ENCODE data around the gene GRIK3.

GRIK3 gene

DNA sequence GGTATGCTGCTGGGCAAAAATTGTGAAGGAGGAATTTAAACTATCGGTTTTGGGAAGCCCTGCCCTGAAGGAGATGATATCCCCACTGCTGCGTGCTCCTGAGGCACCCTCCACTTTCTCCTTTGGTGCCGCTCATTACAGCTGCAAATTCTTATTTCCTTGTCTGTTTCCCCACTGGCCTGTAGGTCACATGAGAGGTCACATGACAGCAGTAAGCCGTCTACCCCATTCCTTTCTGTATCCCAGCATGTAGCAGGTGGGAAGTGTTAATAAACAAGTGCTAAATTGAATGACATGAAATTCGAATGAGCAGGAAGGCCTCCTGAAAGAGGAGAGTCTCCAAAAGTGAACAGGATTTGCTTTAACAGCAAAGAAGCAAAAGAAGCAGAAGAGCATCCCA, 58.7 kb downstream of the GRIK3 start:
- no peak for DNase-seq

DNA sequence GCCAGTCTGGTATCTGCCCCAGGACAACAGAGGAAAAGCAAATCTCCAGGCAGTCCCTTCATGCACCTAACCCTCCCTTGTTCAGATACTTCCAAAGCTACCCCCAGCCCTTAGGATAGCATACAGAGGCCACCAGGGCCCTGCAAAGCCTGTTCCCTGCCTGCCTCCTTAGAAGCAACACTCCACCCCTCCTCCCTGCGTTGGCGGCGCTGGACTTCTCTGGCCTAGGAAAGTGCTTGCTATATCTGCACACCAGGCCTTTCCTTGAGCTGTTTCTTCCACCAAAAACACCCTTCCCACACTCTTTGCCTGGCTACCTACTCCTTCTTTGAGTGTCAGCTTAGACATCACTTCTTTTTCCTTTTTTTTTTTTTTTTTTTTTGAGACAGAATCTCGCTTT, 61.3 kb downstream of the GRIK3 start:
- no peak for DNase-seq

DNA sequence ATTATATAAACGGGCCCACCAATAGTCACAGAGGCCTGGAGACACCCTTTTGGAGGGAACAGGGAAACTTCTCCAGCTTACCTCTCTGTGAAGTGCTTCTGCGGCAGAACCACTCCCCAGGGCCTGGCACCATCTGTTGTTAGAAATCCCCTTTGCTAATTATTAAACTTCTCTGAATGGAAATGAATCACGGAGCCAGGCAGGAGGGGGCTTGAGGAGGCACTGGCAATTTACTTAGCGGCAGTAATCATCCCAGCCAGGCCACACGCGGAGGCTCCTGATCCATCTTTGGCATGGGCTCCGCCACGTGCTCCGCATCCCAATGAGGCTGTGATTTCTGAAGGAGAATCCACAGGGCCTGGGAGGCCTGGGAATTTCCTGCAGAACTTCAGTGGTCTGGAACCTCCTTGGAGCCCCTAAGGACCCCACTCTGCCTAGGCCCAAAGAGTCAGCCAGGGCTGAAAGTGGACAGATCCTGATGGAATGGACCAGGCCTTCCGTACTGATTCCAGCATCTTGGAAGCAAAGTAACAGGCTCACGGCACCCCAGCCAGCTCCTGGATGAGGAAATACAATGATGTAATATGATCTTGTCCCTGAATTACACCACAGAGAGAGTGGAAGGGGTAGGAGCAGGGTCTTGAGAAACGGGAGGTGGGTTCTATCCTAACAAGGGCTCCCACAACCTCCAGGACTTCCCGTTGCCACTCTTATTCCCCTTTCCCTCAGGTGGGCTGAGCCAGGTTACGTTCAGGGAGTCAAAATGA, 62.3 kb downstream of the GRIK3 start:
- DNase-seq: no peak

GRCh38 chr1:36968730-36969129, 65.6 kb downstream of the GRIK3 start:
- DNase-seq: no peak

GRCh38 chr1:36966242-36966641, 68.1 kb downstream of the GRIK3 start:
- DNase-seq: peak; percentile 49

DNA sequence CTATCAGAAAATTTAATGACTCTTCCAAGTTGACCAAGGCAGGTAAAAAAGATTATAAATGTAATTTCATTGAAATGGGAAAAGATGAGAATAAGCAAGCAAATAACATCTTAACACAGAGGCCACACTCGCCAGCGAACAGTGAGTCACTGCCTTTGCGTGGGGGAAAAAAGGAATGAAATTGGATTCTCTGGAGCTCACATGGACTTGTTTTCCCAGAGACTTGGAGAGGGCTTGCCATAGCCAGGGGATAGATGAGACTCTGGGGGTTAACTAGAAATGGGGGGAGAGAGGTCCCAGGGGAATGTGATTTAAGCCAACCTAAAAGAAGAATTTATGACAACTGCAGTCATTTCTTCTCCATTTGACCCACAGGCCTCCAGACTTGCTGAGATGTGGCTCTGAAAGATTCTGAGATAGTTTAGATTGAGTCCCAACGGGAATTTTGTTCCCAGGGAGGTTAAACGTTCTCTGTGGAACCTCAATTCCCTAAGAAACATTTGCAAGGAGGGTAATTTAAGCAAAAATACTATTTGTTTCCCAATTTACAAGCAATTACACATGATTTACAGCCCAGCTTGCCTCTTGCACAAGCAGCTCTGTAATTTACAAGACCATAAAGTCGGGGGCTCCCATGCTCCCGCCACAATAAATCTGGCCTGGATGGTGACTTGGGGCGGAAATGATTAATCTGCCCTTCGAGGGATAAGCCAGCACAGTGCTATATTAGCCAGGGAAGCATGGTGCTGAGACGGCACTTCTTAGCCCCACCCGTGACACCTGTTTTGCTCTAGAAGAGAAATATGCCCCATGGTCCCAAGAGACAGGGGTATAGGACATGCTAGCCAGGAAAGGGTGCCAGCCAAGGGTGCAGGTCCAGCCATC, 68.8 kb downstream of the GRIK3 start:
- DNase-seq: no peak

DNA sequence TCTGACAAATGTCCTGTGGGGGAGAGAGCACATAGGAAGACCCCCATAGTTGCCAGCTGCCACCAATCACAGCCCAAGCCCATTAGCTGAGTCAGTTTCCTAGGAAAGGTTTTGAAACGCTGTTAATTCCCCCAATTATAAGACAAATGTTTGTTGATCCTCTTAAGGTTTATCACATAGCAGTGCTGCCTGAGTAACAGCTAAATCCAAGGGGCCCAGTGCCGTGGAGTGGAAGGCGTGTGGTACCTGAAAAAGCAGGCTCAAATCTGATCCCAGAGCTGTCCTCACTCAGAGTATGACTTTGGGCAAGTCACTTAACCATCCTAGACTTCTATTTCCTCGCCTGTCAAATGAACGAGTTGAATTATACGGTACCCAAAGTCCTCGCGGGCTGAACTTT, 69.5 kb downstream of the GRIK3 start:
- no peak for DNase-seq

DNA sequence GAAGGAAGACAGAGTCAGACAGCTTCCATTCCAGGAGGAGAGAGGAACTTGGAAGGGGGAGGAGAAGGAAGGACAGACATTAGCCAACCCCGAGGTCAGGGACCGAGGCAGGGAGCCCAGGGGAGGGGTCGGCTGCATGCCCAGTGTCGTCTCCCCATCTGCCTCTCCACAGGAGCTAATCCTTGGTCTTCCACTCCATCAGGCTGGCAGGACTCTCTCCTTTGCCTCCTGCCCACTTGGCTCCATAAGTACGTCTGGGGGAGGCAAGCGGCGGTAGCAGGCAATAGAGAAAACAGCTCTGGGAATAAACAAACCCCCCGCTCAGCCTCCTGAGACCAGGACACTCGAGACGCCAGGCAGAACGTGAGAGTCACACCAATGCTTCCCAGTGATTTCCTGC, 71.3 kb downstream of the GRIK3 start:
- DNase-seq: no peak

GRCh38 chr1:36961062-36961615, 73.2 kb downstream of the GRIK3 start:
- DNase-seq: no peak

DNA sequence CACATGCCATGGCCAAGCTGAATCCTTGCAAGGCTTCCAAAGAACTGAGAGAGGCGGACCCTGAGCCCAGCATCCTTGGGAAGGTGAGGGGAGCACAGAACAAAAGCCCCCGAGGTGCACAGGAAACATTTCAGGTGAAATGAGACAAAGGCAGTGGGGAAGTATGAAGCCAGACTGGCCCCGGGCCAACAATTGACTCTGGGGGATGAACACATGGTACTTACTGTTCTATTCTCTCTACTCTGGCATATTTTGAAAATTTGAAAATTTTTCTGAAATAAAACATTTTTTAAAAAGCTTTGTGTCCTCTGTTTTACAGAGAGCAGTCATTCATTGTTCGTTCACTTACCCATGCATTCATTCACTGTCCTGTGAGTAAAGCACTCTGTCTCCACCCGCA, 77.7 kb downstream of the GRIK3 start:
- DNase-seq: no peak

- DNase-seq: no peak
Measured at GRCh38 chr1:36955016-36955415, 79.3 kb downstream of the GRIK3 start.

GRCh38 chr1:36953061-36953460, 81.3 kb downstream of the GRIK3 start:
- no peak for DNase-seq

DNA sequence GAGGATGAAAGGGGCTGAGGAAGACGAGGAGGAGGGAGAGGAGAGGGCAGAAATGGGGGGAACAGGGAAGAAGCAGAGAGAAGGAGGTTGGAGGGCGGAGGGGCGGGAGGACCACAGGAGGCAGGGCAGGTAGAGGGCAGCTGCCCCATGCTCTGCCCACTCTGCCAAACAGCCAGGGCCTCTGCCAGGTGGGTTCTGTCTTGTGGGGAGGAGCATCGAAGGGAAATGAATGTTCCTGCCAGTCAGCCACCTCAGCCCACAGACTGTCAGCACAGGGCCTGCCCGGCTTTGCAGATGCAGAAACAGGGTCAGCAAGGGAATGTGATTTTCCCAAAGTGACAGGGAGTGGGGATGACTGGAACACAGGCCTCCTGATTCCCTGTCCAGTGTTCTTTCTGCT, 82.6 kb downstream of the GRIK3 start:
- no peak for DNase-seq

DNA sequence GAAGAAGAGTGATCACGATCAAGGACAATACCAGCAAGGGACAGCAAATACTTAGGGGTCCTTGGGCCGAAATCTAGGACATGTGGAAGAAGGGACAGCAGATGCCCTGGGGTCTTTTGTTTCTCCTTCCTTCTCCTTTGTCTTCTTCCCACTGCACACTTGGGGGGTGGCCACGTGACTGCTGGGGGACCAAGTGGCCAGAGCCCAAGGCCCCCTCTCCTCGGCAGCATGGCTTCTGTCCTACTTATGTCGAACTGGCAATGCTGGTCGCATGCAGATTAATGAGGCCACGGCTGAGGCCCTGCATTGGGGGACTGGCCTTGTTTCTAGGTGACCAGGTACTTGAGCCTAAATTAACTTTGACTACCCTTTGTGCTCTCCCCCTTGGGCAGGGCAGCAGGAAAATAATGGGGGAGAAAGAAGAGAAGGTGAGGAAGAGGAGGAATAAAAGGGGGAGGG, 83.0 kb downstream of the GRIK3 start:
- DNase-seq: no peak

DNA sequence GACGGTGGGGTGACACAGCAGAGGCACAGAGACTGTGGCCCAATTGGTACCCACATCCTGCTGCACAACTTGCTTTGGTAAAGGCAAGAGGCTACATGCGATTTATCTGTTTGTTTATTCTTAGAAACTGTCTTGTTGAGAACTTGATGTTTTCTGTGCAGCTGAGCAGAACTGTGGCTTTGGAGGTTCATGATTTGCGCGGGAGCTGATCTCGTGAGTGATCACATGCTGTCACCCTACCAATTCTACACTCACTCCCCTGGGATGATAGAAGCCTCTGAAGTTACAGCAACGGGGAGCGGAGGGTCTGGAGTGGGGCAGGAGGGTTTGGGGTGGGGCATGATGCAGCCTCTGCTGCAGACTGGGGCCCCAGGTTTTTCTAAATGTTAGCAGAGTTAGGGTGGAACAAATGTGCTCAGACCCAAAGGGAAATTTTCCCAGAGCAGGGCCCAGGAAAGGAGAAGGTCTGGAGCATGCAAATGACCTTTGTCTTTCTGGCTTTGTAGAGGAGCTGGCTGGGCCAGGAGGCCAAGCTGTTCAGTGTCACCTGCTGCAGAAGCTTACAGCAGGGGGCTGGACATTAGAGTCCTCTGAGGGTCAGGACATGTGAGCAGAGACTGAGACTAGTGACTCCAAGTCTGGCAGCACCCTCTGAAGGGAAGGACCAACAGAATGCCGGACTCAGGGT, 83.6 kb downstream of the GRIK3 start:
- no peak for DNase-seq

GRCh38 chr1:36948606-36949005, 85.7 kb downstream of the GRIK3 start:
- no peak for DNase-seq

- no peak for DNase-seq
Measured at GRCh38 chr1:36948147-36948546, 86.2 kb downstream of the GRIK3 start.

DNA sequence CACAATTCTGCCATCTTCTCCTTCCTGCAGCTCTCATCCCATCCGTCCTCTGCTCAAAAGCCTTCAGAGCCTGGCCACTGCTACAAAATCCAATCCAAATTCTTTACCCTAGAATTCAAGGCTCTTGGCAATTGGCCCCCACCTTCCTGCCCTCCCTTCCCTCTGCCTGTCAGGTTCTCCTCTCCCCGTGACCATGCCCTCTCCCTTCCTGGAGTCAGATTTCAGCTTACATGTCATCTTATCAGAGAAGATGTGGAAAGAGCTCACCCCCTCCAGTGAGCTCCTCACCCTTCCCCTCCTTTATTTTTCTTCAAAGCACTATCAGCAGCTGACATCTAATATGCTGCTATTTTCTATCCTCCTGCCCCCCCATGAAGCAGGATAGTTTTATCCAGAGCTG, 86.9 kb downstream of the GRIK3 start:
- no peak for DNase-seq

DNA sequence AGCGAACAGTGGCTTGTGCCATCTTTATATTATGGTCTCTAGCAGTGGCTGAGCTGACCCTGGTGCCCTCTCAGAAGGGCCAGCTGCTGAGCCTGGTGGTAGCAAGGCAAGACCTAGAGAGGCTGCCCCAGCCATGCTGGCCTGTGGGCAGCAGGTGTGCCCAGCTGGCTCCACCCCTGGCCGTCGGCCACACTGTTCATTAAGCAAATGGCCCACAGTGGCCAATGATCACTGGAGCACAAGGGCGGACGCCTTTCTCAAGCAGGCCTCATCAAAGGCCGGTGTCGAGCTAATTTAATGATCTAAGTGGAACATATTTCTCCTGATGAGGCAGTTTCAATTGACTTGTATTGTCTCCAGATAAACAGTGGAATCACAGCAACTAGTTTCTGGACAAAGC, 89.4 kb downstream of the GRIK3 start:
- no peak for DNase-seq

GRCh38 chr1:36942148-36942547, 92.2 kb downstream of the GRIK3 start:
- no peak for DNase-seq

- DNase-seq: no peak
Measured at GRCh38 chr1:36941316-36941978, 92.9 kb downstream of the GRIK3 start.

DNA sequence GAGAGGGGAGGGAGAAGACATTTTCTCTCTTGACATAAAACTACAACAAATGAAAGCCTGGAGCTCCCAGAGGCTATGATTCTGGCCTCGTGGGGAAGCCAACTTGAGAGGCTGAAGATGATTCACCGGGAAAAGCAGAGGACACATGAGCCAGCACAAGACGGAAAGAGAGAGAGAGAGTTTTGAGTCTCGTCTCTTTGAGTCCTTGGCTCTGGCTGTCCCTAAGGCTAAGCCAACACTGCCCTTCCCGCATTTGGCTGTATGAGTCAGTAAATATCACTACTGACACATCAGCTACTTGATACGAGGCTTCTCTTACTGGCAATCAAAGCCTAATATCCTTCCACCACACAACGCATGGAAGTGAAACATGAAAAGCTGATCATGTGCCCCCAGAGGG, 95.5 kb downstream of the GRIK3 start:
- no peak for DNase-seq

DNA sequence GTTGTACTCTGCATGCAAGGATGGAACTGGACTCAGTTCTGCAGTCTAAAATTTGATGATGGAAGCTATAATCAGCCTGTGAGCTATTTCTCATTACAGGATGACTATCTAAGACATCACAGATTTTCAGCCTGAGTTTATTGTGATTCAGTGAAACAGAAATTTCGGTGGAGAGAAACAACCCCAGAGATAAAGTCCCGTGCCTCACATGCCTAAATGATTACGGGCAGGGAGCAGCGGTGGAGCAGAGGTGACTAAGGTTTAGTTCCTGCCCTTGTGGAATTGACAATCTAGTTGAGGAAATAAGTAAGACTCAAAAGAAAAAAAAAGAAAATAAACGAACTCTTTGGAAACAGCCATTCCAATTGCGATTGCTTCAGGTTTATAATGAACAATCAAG, 96.9 kb downstream of the GRIK3 start:
- DNase-seq: no peak
